ENCODE measurements around the gene ARHGEF12. TPM values are rescaled to one million over a fixed set of nuclear protein-coding genes. Genes with fewer than 3 reads are reported as not detected.

ARHGEF12 gene
- total RNA-seq, 1 donor from 2014 or later, result 121 TPM

GRCh38 chr11:120327311-120327710 is 8.9 kb upstream of the ARHGEF12 start:
- Histone ChIP-seq H3K4me3 (no peak overlapping the region), H3K9me3 (no peaks in the 10 kb centered on the region), H3K27ac (no peak overlapping the region), H3K36me3 (peaks cover 12% of the 10 kb centered on the region), H3K4me1 (peaks cover 29% of the 10 kb centered on the region), H3K27me3 (ENCODE audit: low read depth) (no peaks in the 10 kb centered on the region)
- TF ChIP-seq, protein P1, sequence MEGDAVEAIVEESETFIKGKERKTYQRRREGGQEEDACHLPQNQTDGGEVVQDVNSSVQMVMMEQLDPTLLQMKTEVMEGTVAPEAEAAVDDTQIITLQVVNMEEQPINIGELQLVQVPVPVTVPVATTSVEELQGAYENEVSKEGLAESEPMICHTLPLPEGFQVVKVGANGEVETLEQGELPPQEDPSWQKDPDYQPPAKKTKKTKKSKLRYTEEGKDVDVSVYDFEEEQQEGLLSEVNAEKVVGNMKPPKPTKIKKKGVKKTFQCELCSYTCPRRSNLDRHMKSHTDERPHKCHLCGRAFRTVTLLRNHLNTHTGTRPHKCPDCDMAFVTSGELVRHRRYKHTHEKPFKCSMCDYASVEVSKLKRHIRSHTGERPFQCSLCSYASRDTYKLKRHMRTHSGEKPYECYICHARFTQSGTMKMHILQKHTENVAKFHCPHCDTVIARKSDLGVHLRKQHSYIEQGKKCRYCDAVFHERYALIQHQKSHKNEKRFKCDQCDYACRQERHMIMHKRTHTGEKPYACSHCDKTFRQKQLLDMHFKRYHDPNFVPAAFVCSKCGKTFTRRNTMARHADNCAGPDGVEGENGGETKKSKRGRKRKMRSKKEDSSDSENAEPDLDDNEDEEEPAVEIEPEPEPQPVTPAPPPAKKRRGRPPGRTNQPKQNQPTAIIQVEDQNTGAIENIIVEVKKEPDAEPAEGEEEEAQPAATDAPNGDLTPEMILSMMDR (IDR thresholded peaks at IDR 0.05), result no peak
- DNase-seq (no peak), ATAC-seq (no peak)
- intact Hi-C loops (cut with DNase I), result no loop called here

GRCh38 chr11:120329556-120329955 is 6.7 kb upstream of the ARHGEF12 start:
- DNase-seq, result no peak
- H3K27ac ChIP-seq, result no peak overlapping the region
- H3K4me3 ChIP-seq, result no peak overlapping the region
- no peaks in the 10 kb centered on the region for H3K9me3 ChIP-seq
- peaks cover 39% of the 10 kb centered on the region for H3K4me1 ChIP-seq
- no peaks in the 10 kb centered on the region for H3K27me3 ChIP-seq (ENCODE audit: low read depth)
- no peak for ATAC-seq
- intact Hi-C loops (cut with DNase I), result no loop called here
- TF ChIP-seq, protein P1 (IDR thresholded peaks at IDR 0.05), result no peak
- peaks cover 12% of the 10 kb centered on the region for H3K36me3 ChIP-seq

DNA sequence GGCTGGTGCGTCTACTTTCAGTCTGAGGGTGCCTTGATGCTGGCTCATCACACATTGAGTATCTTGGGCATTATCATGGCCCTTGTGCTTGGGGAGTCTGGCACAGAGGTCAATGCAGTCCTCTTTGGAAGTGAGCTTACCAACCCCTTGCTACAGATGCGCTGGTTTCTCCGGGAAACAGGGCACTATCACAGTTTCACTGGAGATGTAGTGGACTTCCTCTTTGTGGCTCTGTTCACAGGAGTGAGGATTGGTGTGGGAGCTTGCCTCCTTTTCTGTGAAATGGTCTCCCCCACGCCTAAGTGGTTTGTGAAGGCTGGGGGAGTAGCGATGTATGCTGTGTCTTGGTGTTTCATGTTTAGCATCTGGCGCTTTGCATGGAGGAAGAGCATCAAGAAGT is 6.2 kb upstream of the ARHGEF12 start:
- intact Hi-C loops (cut with DNase I), result no loop called here
- peaks cover 39% of the 10 kb centered on the region for H3K4me1 ChIP-seq
- TF ChIP-seq, protein P1 (IDR thresholded peaks at IDR 0.05), result no peak
- H3K27me3 ChIP-seq (ENCODE audit: low read depth), result no peaks in the 10 kb centered on the region
- peaks cover 12% of the 10 kb centered on the region for H3K36me3 ChIP-seq
- no peak overlapping the region for H3K27ac ChIP-seq
- DNase-seq, result no peak
- H3K9me3 ChIP-seq, result no peaks in the 10 kb centered on the region
- H3K4me3 ChIP-seq, result no peak overlapping the region
- no peak for ATAC-seq

GRCh38 chr11:120331301-120331996 is 4.8 kb upstream of the ARHGEF12 start:
- H3K27ac ChIP-seq, result no peak overlapping the region
- no peaks in the 10 kb centered on the region for H3K27me3 ChIP-seq (ENCODE audit: low read depth)
- intact Hi-C loops (cut with DNase I), result no loop called here
- no peak for DNase-seq
- ATAC-seq, result no peak
- no peak overlapping the region for H3K4me3 ChIP-seq
- TF ChIP-seq, protein P1 (IDR thresholded peaks at IDR 0.05), result no peak
- H3K36me3 ChIP-seq, result peaks cover 12% of the 10 kb centered on the region
- H3K9me3 ChIP-seq, result no peaks in the 10 kb centered on the region
- H3K4me1 ChIP-seq, result peaks cover 39% of the 10 kb centered on the region

- no peaks in the 10 kb centered on the region for H3K9me3 ChIP-seq
- DNase-seq (no peak), ATAC-seq (no peak)
- peaks cover 12% of the 10 kb centered on the region for H3K36me3 ChIP-seq
- no peaks in the 10 kb centered on the region for H3K27me3 ChIP-seq (ENCODE audit: low read depth)
- peaks cover 35% of the 10 kb centered on the region for H3K4me1 ChIP-seq
- intact Hi-C loops (cut with DNase I), result no loop called here
- H3K4me3 ChIP-seq, result no peak overlapping the region
- H3K27ac ChIP-seq, result no peak overlapping the region
- TF ChIP-seq, protein P1 (IDR thresholded peaks at IDR 0.05), result no peak
Observed at GRCh38 chr11:120332822-120333716, 3.1 kb upstream of the ARHGEF12 start.

Data from lower lobe of right lung (tissue), 2 donors.